ENCODE measurements around the gene PDLIM1. TPM values are rescaled to one million over a fixed set of nuclear protein-coding genes. Genes with fewer than 3 reads are reported as not detected.

Gene PDLIM1
- total and polyA plus RNA-seq, 2 of the 13 experiments (the other 11 are each of a cell fraction or from before 2014, with no cell fraction given): 119 to 123 TPM

GRCh38 chr10:95291365-95292039 is 699 bp upstream of the PDLIM1 start (continued):
- TF ChIP-seq RNF2 (conservative IDR thresholded peaks at IDR 0.05; ENCODE audit: low read depth) (peak; percentile 74; the same call in 1 of the 2 replicates), ATF1 (CRISPR knock-in tag; IDR thresholded peaks at IDR 0.05) (no peak), KDM2A (CRISPR knock-in tag; IDR thresholded peaks at IDR 0.05; ENCODE audit: borderline replicate concordance, low read depth) (0 out of 2 replicates have a peak, but pooled peaks have one; percentile 2), DR1 (CRISPR knock-in tag; IDR thresholded peaks at IDR 0.05) (0 out of 2 replicates have a peak, but pooled peaks have one; percentile 3), HDAC2 (CRISPR knock-in tag; IDR thresholded peaks at IDR 0.05) (peak; percentile 41; the same call in 1 of the 2 replicates), ATF4 (CRISPR knock-in tag; IDR thresholded peaks at IDR 0.05) (no peak), MED1 (CRISPR knock-in tag; IDR thresholded peaks at IDR 0.05) (0 out of 2 replicates have a peak, but pooled peaks have one; percentile 2), ADNP (CRISPR knock-in tag; IDR thresholded peaks at IDR 0.05) (peak; percentile 82; the same call in 1 of the 2 replicates), ARID4A (CRISPR knock-in tag; IDR thresholded peaks at IDR 0.05; ENCODE audit: borderline replicate concordance) (no peak), MTF2 (CRISPR knock-in tag; IDR thresholded peaks at IDR 0.05; ENCODE audit: borderline replicate concordance) (0 out of 2 replicates have a peak, but pooled peaks have one; percentile 29), ZNF891 (CRISPR knock-in tag; IDR thresholded peaks at IDR 0.05) (0 out of 2 replicates have a peak, but pooled peaks have one; percentile 9), KDM1A (CRISPR knock-in tag; IDR thresholded peaks at IDR 0.05) (peak; percentile 91; the same call in 1 of the 2 replicates), MTERF4 (CRISPR knock-in tag; IDR thresholded peaks at IDR 0.05) (0 out of 2 replicates have a peak, but pooled peaks have one; percentile 60), ZNF629 (CRISPR knock-in tag; conservative IDR thresholded peaks at IDR 0.05) (peak; percentile 99), ZNF224 (CRISPR knock-in tag; IDR thresholded peaks at IDR 0.05) (no peak), RCOR2 (CRISPR knock-in tag; IDR thresholded peaks at IDR 0.05) (peak; percentile 81; the same call in 1 of the 2 replicates)
